ENCODE results near the gene VWA5B2. TPM values are rescaled to one million over a fixed set of nuclear protein-coding genes. Genes with fewer than 3 reads are reported as not detected.

VWA5B2 gene
- 10.6 TPM for total RNA-seq (2021; ENCODE audit: unreplicated experiment)
- polyA plus RNA-seq (2012), result 5.9 and 6.0 TPM in 2 replicates
- percentile 39 among the genes with signal in this experiment for Bru-seq, nascent RNA
- percentile 47 among the genes with signal in this experiment for BruChase-seq, experiment 1, labeled RNA remaining after a 6-hour chase
- percentile 52 among the genes with signal in this experiment for BruChase-seq, experiment 2, labeled RNA remaining after a 2-hour chase
- long read RNA-seq, partial matches to known transcripts, result 5 of 8 reads
- long read RNA-seq, other reads (novel, unspliced or antisense), result 3 of 8 reads

GRCh38 chr3:184229394-184230080, at the start of gene VWA5B2:
VWA5B2 (plus strand) TSS chr3:184229585; CDS start chr3:184230529, 944 bp downstream.
- H3K79me2 ChIP-seq (ENCODE audit: insufficient read depth, low read length), result no peaks in the 10 kb centered on the region
- no peaks in the 10 kb centered on the region for H3K27me3 ChIP-seq (ENCODE audit: insufficient read depth, low read length)
- RAD21 ChIA-PET (ENCODE audit: low non-redundant PET in 1 of 2, low total read pairs in 2 of 2, uncharacterized antibody in 2 of 2, unreplicated experiment in 2 of 2), result no interaction called here
- peak within 1 kb of the TSS; percentile 97 for H3K4me2 ChIP-seq (ENCODE audit: low read length)
- BruUV-seq (replicated peaks), result no TSS peak
- CTCF ChIA-PET, result interaction anchor here (0.5 to 2.1 kb wide), 2 partner anchors 34 to 71 kb away, joined by 3 to 4 read pairs; no protein-coding TSS in a partner anchor
- H3K4me3 ChIP-seq (replicated peaks in 1 of 2; ENCODE audit: low read depth in 1 of 2, low read length in 2 of 2), result peak within 1 kb of the TSS; percentile 73 to 77
- no peaks in the 10 kb centered on the region for H4K20me1 ChIP-seq (ENCODE audit: insufficient read depth)
- no peaks in the 10 kb centered on the region for H3K36me3 ChIP-seq (ENCODE audit: control insufficient read depth in 1 of 2, insufficient read depth in 2 of 2, low read length in 2 of 2)
- peak; percentile 23; the same call in 1 of the 2 replicates for TF ChIP-seq ZFX (IDR thresholded peaks at IDR 0.05)
- peak; percentile 94 for TF ChIP-seq POLR2AphosphoS5 (IDR thresholded peaks at IDR 0.05; ENCODE audit: low read depth, low read length)
- TF ChIP-seq EGR1 (IDR thresholded peaks at IDR 0.05; ENCODE audit: low read depth), result peak; percentile 71; the same call in 1 of the 2 replicates
- TF ChIP-seq SIN3A (IDR thresholded peaks at IDR 0.05; ENCODE audit: low read depth), result no peak
- peak; percentile 51 for TF ChIP-seq POLR2A (IDR thresholded peaks at IDR 0.05; ENCODE audit: borderline replicate concordance, extremely low read depth, insufficient read depth, insufficient read length)
- no peak for TF ChIP-seq ZNF274 (IDR thresholded peaks at IDR 0.05; ENCODE audit: low read depth, low read length)
- TF ChIP-seq, protein P1, sequence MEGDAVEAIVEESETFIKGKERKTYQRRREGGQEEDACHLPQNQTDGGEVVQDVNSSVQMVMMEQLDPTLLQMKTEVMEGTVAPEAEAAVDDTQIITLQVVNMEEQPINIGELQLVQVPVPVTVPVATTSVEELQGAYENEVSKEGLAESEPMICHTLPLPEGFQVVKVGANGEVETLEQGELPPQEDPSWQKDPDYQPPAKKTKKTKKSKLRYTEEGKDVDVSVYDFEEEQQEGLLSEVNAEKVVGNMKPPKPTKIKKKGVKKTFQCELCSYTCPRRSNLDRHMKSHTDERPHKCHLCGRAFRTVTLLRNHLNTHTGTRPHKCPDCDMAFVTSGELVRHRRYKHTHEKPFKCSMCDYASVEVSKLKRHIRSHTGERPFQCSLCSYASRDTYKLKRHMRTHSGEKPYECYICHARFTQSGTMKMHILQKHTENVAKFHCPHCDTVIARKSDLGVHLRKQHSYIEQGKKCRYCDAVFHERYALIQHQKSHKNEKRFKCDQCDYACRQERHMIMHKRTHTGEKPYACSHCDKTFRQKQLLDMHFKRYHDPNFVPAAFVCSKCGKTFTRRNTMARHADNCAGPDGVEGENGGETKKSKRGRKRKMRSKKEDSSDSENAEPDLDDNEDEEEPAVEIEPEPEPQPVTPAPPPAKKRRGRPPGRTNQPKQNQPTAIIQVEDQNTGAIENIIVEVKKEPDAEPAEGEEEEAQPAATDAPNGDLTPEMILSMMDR (IDR thresholded peaks at IDR 0.05 in 2 of 3, conservative IDR thresholded peaks at IDR 0.05 in 1 of 3; ENCODE audit: borderline replicate concordance in 1 of 3, insufficient read depth in 1 of 3, low read depth in 2 of 3, low read length in 2 of 3), result peak in 1 of 3 experiments; percentile 45; a peak in 1 of 6 replicates
- TF ChIP-seq EZH2phosphoT487 (IDR thresholded peaks at IDR 0.05; ENCODE audit: borderline replicate concordance), result no peak
- intact Hi-C loops (cut with micrococcal nuclease), result no loop called here
- POLR2A ChIA-PET, result interaction anchor here (1.2 kb wide), 1 partner anchor 59 kb away, joined by 3 read pairs; no protein-coding TSS in a partner anchor
- ATAC-seq (peak; percentile 89), DNase-seq (ENCODE audit: low read depth, low spot score) (peak; percentile 46)
- peak within 1 kb of the TSS; percentile 52; the same call in 1 of the 2 replicates for H3K27ac ChIP-seq (ENCODE audit: low read depth, low read length)
- H2AFZ ChIP-seq (ENCODE audit: low read depth, low read length, poor library complexity, severe bottlenecking), result no peak within 1 kb of the TSS
- no peaks in the 10 kb centered on the region for H3K9me3 ChIP-seq (ENCODE audit: control insufficient read depth in 1 of 2, insufficient read depth in 1 of 2, low read depth in 1 of 2, low read length in 2 of 2)
- H3K9me2 ChIP-seq (ENCODE audit: insufficient read depth), result no peaks in the 10 kb centered on the region
- peak within 1 kb of the TSS; percentile 61 for H3K9ac ChIP-seq (ENCODE audit: low read length)
- peaks cover 7 to 28% of the 10 kb centered on the region in 2 experiments for H3K4me1 ChIP-seq (ENCODE audit: control insufficient read depth in 1 of 2, insufficient read depth in 2 of 2, low read length in 2 of 2)
